Right atrium auricular region (tissue), 2 donors: ENCODE measurements around the gene CPD. TPM values are rescaled to one million over a fixed set of nuclear protein-coding genes. Genes with fewer than 3 reads are reported as not detected.

Source experiments
- DNase-seq: peaks from one replicate; pipeline ENCODE4 v3.0.0-alpha.2; 2019; ENCODE audit warnings: low spot score
- H3K27ac ChIP-seq, 2 donors: fragments of 200-600 bp; sonication (generic); 1 replicate in 1 of 2; 2 replicates in 1 of 2; pipeline ENCODE4 v1.5.1; 2016 to 2019
- H3K27me3 ChIP-seq, 2 donors: fragments of 200-600 bp; sonication (generic); one replicate each; pipeline versions ENCODE4 v1.5.1 to v1.6.0; 2017 to 2019
- H3K36me3 ChIP-seq: fragments of 200-600 bp; sonication (generic); one replicate; pipeline ENCODE4 v1.5.1; 2016
- H3K4me1 ChIP-seq, 2 donors: fragments of 200-600 bp; sonication (generic); one replicate each; pipeline versions ENCODE4 v1.5.1 to v1.6.0; 2017 to 2019
- H3K4me3 ChIP-seq, 2 donors: fragments of 200-600 bp; sonication (generic); 1 replicate in 1 of 2; 2 replicates in 1 of 2; pipeline ENCODE4 v1.5.1; 2017 to 2019; ENCODE audit warnings: mild to moderate bottlenecking in 1 of 2, moderate library complexity in 1 of 2
- H3K9me3 ChIP-seq, 2 donors: fragments of 200-600 bp; sonication (generic); one replicate each; pipeline ENCODE4 v1.5.1; 2019
- total RNA-seq, 2 donors: library from RNA; depleted of rRNA; stranded (reverse); fragments of >200 nt; gene quantifications; one replicate each; pipeline ENCODE4 v1.1.0, GENCODE V29; 2016
- TF ChIP-seq, protein P1 (sequence below), 2 donors: fragments of 200-600 bp; sonication (generic); IDR thresholded peaks; one replicate each; pipeline ENCODE4 v1.5.1; 2019; ENCODE audit warnings: antibody characterized with exemption in 2 of 2

The CPD gene
- total RNA-seq, 2 donors from 2014 or later = 41.3 to 44.1 TPM

DNA sequence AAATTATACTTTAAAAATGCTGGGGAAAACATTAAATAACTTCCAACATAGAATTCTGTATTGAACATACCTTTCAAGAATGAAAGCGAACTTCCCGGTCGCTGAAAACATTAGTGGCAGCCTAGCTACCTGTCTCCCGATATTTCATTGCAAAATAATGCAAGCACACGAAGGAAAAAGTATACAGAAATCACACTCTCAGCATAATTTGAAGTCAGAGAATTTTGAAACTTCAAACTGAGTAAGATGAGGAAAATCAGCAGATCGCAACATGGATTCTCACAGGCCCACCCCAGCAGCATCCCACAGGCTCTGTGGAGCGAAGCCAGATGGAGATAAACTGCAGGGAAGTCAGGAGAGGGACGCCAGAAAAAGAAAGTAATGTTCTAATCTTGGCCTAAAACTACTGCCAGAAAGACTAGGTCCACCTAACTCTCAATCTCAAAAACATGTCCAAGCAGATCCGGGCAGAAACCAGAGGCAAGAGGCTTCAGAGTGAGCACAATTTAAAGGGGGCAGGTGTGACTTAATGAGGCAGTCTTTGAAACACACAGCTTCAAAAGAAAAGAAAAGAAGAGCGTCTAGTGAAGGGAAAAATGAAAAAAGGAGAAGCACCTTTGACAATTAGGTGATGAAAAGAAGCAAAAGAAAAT lies 93.6 kb downstream of the CPD start:
- DNase-seq = no peak
- Histone ChIP-seq H3K4me1 (peaks cover 0 to 18% of the 10 kb centered on the region in 2 donors), H3K27ac (no peak overlapping the region), H3K4me3 (no peak overlapping the region), H3K27me3 (no peaks in the 10 kb centered on the region), H3K9me3 (no peaks in the 10 kb centered on the region), H3K36me3 (no peaks in the 10 kb centered on the region)
- TF ChIP-seq, protein P1, sequence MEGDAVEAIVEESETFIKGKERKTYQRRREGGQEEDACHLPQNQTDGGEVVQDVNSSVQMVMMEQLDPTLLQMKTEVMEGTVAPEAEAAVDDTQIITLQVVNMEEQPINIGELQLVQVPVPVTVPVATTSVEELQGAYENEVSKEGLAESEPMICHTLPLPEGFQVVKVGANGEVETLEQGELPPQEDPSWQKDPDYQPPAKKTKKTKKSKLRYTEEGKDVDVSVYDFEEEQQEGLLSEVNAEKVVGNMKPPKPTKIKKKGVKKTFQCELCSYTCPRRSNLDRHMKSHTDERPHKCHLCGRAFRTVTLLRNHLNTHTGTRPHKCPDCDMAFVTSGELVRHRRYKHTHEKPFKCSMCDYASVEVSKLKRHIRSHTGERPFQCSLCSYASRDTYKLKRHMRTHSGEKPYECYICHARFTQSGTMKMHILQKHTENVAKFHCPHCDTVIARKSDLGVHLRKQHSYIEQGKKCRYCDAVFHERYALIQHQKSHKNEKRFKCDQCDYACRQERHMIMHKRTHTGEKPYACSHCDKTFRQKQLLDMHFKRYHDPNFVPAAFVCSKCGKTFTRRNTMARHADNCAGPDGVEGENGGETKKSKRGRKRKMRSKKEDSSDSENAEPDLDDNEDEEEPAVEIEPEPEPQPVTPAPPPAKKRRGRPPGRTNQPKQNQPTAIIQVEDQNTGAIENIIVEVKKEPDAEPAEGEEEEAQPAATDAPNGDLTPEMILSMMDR (IDR thresholded peaks at IDR 0.05) = no peak

DNA sequence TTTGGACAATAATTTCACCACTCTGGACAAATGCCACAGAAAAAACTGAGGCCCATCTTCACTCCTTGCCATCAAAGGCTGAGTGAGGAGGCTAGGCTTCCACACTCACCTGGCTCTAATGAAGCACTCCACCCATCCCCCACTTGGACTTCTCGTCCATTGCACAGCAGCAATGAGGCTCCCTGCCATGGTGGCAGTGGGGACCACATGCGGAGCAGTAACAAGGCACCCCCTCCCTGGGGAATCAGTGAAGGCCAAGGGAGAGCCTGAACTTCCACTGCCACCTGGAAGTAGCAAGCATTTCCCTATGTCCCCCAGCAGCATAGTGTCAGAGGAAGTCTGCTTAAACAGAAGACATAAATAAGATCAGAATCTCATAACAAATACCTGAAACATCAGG lies 96.5 kb downstream of the CPD start:
- DNase-seq = no peak
- Histone ChIP-seq H3K9me3 (no peaks in the 10 kb centered on the region), H3K27me3 (no peaks in the 10 kb centered on the region), H3K36me3 (peaks cover 7% of the 10 kb centered on the region), H3K27ac (no peak overlapping the region), H3K4me3 (no peak overlapping the region), H3K4me1 (peaks cover 0 to 32% of the 10 kb centered on the region in 2 donors)
- TF ChIP-seq, protein P1 (IDR thresholded peaks at IDR 0.05) = no peak

DNA sequence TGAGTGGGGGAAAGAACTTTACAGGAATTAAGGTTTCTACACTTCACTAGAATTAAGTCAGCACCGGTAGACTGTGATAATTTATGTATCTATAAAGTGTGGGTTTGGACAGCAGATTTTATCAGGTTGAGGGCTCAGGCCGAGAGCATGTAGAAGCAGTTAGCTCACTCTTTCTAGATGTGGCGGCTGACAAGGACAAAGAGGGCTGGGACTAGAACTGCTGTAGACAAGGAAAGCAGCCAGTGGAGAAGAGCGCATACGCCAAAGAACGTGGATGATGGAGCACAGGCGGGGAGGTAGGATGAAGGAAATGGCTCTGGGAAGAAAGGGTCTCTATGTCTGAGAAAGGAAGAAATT lies 98.0 kb downstream of the CPD start:
- H3K36me3 ChIP-seq = peaks cover 20% of the 10 kb centered on the region
- TF ChIP-seq, protein P1 (IDR thresholded peaks at IDR 0.05) = no peak
- H3K27me3 ChIP-seq = no peaks in the 10 kb centered on the region
- H3K4me1 ChIP-seq = peaks cover 0 to 32% of the 10 kb centered on the region in 2 donors
- DNase-seq = no peak
- peak overlapping the region; percentile 88 to 93 for H3K27ac ChIP-seq
- peak overlapping the region; percentile 69 to 93 for H3K4me3 ChIP-seq
- no peaks in the 10 kb centered on the region for H3K9me3 ChIP-seq

DNA sequence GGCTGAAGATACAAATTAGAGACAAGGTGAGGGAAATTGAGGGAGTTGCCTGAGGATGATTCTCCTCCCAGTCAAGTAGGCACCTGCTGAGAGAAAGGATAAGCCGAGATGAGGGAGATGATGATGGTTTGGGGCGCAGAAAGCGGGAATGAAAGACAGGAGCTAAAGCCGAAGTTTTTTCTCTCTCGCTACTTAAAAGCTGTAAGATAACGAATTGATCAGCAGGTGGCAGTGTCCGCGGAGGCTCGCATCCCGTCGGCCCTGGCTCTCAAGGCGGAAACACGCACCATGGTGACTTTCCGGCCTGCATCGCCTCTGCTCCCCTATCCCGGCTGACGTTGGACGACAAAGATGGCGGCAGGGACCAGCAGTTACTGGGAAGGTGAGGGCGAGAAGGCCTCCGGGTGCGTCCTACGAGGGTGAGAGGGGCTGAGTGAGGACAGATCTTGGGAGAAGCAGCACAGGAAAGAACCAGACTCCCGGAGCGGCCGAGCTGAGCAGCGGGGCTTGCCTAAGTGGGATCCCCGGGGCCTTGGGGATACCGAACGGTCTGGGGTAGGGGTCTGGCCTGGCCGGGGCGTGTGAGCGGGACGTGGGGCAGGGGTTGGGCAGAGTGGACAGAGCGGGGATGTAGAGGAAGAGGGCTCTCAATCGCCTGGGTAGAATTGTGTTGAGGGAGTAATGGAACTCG lies 98.5 kb downstream of the CPD start, which contains the start of gene GOSR1:
Gene GOSR1 (plus strand): TSS at position 326 of the 691 bp plus-strand sequence. CDS start 26 bp downstream, at position 352.
- peak within 1 kb of the TSS; percentile 69 to 93 for H3K4me3 ChIP-seq
- peak; percentile 96 for DNase-seq
- TF ChIP-seq, protein P1 (IDR thresholded peaks at IDR 0.05) = peak; percentile 46 to 88

DNA sequence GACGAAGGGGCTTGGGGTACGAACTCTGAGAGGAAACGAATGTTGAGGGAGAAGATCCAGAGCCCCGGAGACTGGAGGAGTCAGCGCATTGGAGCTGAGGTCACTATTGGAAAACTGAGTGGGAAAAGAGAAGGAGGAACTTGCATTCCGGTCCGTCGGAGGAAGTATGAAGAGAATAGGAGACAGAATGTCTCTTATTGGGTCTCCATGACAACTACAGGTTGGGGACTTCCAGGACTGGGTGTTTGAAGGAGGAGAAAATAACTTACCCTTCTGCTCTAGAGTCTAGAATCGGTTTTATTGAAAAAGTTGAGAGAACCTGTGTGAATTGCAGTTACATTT lies 99.0 kb downstream of the CPD start:
- Histone ChIP-seq H3K9me3 (no peaks in the 10 kb centered on the region), H3K4me3 (peak overlapping the region; percentile 69 to 93), H3K4me1 (peaks cover 0 to 24% of the 10 kb centered on the region in 2 donors), H3K36me3 (peaks cover 28% of the 10 kb centered on the region), H3K27ac (peak overlapping the region; percentile 88 to 93), H3K27me3 (no peaks in the 10 kb centered on the region)
- DNase-seq = no peak
- TF ChIP-seq, protein P1 (IDR thresholded peaks at IDR 0.05) = no peak

More for the DNA sequence above, 98.5 kb downstream of the CPD start, which contains the start of gene GOSR1:
- H3K36me3 ChIP-seq = peaks cover 24% of the 10 kb centered on the region
- H3K9me3 ChIP-seq = no peaks in the 10 kb centered on the region
- H3K27me3 ChIP-seq = no peaks in the 10 kb centered on the region
- H3K4me1 ChIP-seq = peaks cover 0 to 29% of the 10 kb centered on the region in 2 donors
- H3K27ac ChIP-seq = peak within 1 kb of the TSS; percentile 88 to 93
